Fibroblast of skin of abdomen (primary cell): ENCODE measurements around the gene ETV5.

Experiments
- DNase-seq: peaks from one replicate; pipeline ENCODE4 v3.0.0-alpha.2; 2013

ETV5 gene

GRCh38 chr3:186123012-186123411 is 14.1 kb upstream of the ETV5 start:
- DNase-seq = no peak

GRCh38 chr3:186121968-186122367 is 13.1 kb upstream of the ETV5 start:
- no peak for DNase-seq

- no peak for DNase-seq
Observed at GRCh38 chr3:186121278-186121677, 12.4 kb upstream of the ETV5 start.

GRCh38 chr3:186119499-186119898 is 10.6 kb upstream of the ETV5 start:
- DNase-seq = no peak

- DNase-seq = no peak
Observed at GRCh38 chr3:186118692-186119091, 9.8 kb upstream of the ETV5 start.

- no peak for DNase-seq
Observed at GRCh38 chr3:186117521-186118134, 8.7 kb upstream of the ETV5 start.

- no peak for DNase-seq
Observed at GRCh38 chr3:186115239-186115996, 6.5 kb upstream of the ETV5 start.

GRCh38 chr3:186110975-186111974 is 2.4 kb upstream of the ETV5 start:
- DNase-seq = no peak

GRCh38 chr3:186109897-186110803 is 1.3 kb upstream of the ETV5 start:
- peak; percentile 13 for DNase-seq

GRCh38 chr3:186108106-186108940 is 566 bp downstream of the ETV5 start:
- peak; percentile 70 for DNase-seq

- DNase-seq = peak; percentile 85
Observed at GRCh38 chr3:186107215-186108105, 1.4 kb downstream of the ETV5 start.

- no peak for DNase-seq
Observed at GRCh38 chr3:186105543-186105942, 3.3 kb downstream of the ETV5 start.

GRCh38 chr3:186102687-186103086 is 6.2 kb downstream of the ETV5 start:
- DNase-seq = peak; percentile 8

- no peak for DNase-seq
Observed at GRCh38 chr3:186100398-186100797, 8.5 kb downstream of the ETV5 start.

GRCh38 chr3:186099178-186099577 is 9.7 kb downstream of the ETV5 start:
- peak; percentile 80 for DNase-seq

- DNase-seq = peak; percentile 8
Observed at GRCh38 chr3:186098740-186099139, 10.1 kb downstream of the ETV5 start.

- peak; percentile 84 for DNase-seq
Observed at GRCh38 chr3:186097663-186098451, 11.0 kb downstream of the ETV5 start.

GRCh38 chr3:186097317-186097662 is 11.6 kb downstream of the ETV5 start:
- no peak for DNase-seq

GRCh38 chr3:186096290-186096689 is 12.6 kb downstream of the ETV5 start:
- no peak for DNase-seq
